Sigmoid colon (tissue), 7 donors: ENCODE results near the gene SPATA20. TPM values are rescaled to one million over a fixed set of nuclear protein-coding genes. Genes with fewer than 3 reads are reported as not detected.

Experiments
- DNase-seq: peaks from one replicate; pipeline ENCODE4 v3.0.0-alpha.2; 2019
- H3K27ac ChIP-seq, 4 donors: fragments of 200-600 bp; sonication (generic); one replicate each; pipeline ENCODE4 v1.5.1; 2016 to 2019; ENCODE audit warnings: mild to moderate bottlenecking in 1 of 4
- H3K27me3 ChIP-seq, 3 donors: fragments of 200-600 bp; sonication (generic); one replicate each; pipeline ENCODE4 v1.5.1; 2019; ENCODE audit warnings: mild to moderate bottlenecking in 1 of 3
- H3K36me3 ChIP-seq, 4 donors: fragments of 200-600 bp; sonication (generic); one replicate each; pipeline ENCODE4 v1.5.1; 2016 to 2019
- H3K4me1 ChIP-seq, 4 donors: fragments of 200-600 bp; sonication (generic); one replicate each; pipeline ENCODE4 v1.5.1; 2017 to 2019
- H3K4me3 ChIP-seq, 4 donors: fragments of 200-600 bp; sonication (generic); one replicate each; pipeline ENCODE4 v1.5.1; 2017 to 2019; ENCODE audit warnings: mild to moderate bottlenecking in 2 of 4, moderate library complexity in 1 of 4
- H3K9me3 ChIP-seq, 4 donors: fragments of 200-600 bp in 3 of 4; sonication (generic) in 3 of 4; one replicate each; pipeline versions ENCODE4 v1.5.1 to v1.6.1; 2013 to 2019
- EP300 ChIP-seq, 4 donors: sonication (generic); formaldehyde crosslinking; IDR thresholded peaks; one replicate each; pipeline ENCODE4 v1.6.1; 2017; ENCODE audit warnings: antibody characterized with exemption in 4 of 4
- POLR2A ChIP-seq, 2 donors: fragments of 450-650 bp; IDR thresholded peaks; one replicate each; pipeline ENCODE4 v1.6.1; 2016; ENCODE audit warnings: antibody characterized with exemption in 2 of 2, mild to moderate bottlenecking in 2 of 2, moderate library complexity in 2 of 2
- POLR2AphosphoS5 ChIP-seq, 4 donors: sonication (generic); formaldehyde crosslinking; IDR thresholded peaks; one replicate each; pipeline ENCODE4 v1.6.1; 2017; ENCODE audit warnings: antibody characterized with exemption in 4 of 4
- WGBS, 2 donors: extraction: QIAGEN DNeasy Blood & Tissue Kit; methylation state at CpG; one replicate each; pipeline ENCODE4 v1.1.7; 2013; 5-methylcytosine and 5-hydroxymethylcytosine counted together
- intact Hi-C: fragments of 100-400 bp; cut with DNase I; formaldehyde crosslinking; loops from one replicate; pipeline ENCODE4 v1.15.1; 2023
- polyA plus RNA-seq, 3 donors: library from polyadenylated mRNA; stranded (reverse); fragments of 200-250 nt; gene quantifications; one replicate each; pipeline ENCODE4 v1.2.3, GENCODE V29; 2013
- total RNA-seq, 4 donors: library from RNA; depleted of rRNA; stranded (reverse); fragments of >200 nt; gene quantifications; one replicate each; pipeline ENCODE4 v1.1.0, GENCODE V29; 2016
- TF ChIP-seq, protein P1 (sequence below), 4 experiments: fragments of 450-650 bp in 3 of 4; fragments of 200-600 bp in 1 of 4; IDR thresholded peaks; one replicate each; pipeline ENCODE4 v1.5.1; 2016 to 2019; ENCODE audit warnings: antibody characterized with exemption in 4 of 4, mild to moderate bottlenecking in 3 of 4, moderate library complexity in 2 of 4
- donor health status: healthy with polysubstance abuse.
- donor health status: Bipolar disorder and iron deficiency.
- donor health status: healthy.

SPATA20 gene
- total and polyA plus RNA-seq, 7 donors = 24.0 to 81.7 (median 45.1) TPM

DNA sequence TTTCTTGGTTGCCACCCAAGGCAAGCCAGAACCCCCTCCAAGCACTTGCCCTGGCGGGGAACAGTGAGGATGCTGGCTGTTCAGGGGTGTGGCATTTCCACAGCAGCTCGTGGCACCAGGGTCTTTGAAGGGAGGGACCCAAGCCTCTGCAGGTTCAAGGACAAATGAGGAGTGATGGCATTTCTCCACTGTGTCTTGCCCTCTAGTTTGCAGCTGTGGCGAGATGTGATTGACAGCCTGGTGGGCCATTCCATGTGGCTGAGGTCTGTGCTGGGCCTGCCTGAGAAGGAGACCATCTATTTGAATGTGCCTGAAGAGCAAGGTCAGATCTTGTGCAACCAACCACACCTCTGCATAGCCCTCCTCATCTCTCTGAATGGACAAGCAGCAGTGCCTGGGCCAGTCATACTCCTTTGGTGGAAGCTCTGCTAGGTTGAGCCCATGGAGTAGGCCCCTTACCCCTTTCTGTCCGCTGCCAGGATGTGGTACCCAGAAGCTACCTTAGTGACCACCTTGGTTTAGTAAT is 19.0 kb upstream of the SPATA20 start:
- WGBS, 2 donors = 73 to 83% methylated on average over 4 of the region's 4 CpGs
- Histone ChIP-seq H3K27ac (no peak overlapping the region), H3K36me3 (no peaks in the 10 kb centered on the region), H3K27me3 (peaks cover 9 to 45% (median 26%) of the 10 kb centered on the region in 3 donors), H3K4me3 (no peak overlapping the region), H3K9me3 (no peaks in the 10 kb centered on the region), H3K4me1 (peaks cover 0 to 11% (median 9%) of the 10 kb centered on the region in 4 donors)
- TF ChIP-seq POLR2AphosphoS5 (IDR thresholded peaks at IDR 0.05) = no peak
- no peak for TF ChIP-seq POLR2A (IDR thresholded peaks at IDR 0.05)
- TF ChIP-seq EP300 (IDR thresholded peaks at IDR 0.05) = no peak
- TF ChIP-seq, protein P1, sequence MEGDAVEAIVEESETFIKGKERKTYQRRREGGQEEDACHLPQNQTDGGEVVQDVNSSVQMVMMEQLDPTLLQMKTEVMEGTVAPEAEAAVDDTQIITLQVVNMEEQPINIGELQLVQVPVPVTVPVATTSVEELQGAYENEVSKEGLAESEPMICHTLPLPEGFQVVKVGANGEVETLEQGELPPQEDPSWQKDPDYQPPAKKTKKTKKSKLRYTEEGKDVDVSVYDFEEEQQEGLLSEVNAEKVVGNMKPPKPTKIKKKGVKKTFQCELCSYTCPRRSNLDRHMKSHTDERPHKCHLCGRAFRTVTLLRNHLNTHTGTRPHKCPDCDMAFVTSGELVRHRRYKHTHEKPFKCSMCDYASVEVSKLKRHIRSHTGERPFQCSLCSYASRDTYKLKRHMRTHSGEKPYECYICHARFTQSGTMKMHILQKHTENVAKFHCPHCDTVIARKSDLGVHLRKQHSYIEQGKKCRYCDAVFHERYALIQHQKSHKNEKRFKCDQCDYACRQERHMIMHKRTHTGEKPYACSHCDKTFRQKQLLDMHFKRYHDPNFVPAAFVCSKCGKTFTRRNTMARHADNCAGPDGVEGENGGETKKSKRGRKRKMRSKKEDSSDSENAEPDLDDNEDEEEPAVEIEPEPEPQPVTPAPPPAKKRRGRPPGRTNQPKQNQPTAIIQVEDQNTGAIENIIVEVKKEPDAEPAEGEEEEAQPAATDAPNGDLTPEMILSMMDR (IDR thresholded peaks at IDR 0.05) = no peak
- intact Hi-C loops = no loop called here
- DNase-seq = no peak

DNA sequence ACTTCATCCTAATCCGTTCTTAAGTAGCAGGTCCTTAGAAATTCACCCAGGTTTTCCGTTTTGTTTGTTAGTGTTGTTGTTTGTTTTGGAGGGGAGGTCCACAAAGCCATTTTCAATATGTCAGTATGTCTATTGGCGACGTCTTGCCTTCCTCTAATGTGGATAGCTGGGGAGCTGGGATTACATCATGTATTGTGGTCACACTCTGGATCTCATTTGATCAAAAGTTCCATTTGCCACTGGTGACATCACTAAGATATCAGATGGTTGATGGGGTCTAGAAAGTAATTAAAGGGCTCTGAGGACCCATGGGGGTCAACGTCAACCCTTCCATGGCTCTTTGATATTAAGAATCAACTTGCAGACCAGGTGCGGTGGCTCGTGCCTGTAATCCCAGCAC is 17.1 kb upstream of the SPATA20 start:
- H3K36me3 ChIP-seq = no peaks in the 10 kb centered on the region
- TF ChIP-seq, protein P1 (IDR thresholded peaks at IDR 0.05) = no peak
- TF ChIP-seq EP300 (IDR thresholded peaks at IDR 0.05) (no peak), POLR2A (IDR thresholded peaks at IDR 0.05) (no peak), POLR2AphosphoS5 (IDR thresholded peaks at IDR 0.05) (no peak)
- peaks cover 12 to 63% (median 35%) of the 10 kb centered on the region in 3 donors for H3K27me3 ChIP-seq
- WGBS, 2 donors = 93 to 96% methylated on average over 7 of the region's 7 CpGs
- DNase-seq = no peak
- no peak overlapping the region for H3K4me3 ChIP-seq
- H3K27ac ChIP-seq = no peak overlapping the region
- H3K9me3 ChIP-seq = no peaks in the 10 kb centered on the region
- H3K4me1 ChIP-seq = peaks cover 0 to 24% (median 20%) of the 10 kb centered on the region in 4 donors
- intact Hi-C loops = no loop called here

DNA sequence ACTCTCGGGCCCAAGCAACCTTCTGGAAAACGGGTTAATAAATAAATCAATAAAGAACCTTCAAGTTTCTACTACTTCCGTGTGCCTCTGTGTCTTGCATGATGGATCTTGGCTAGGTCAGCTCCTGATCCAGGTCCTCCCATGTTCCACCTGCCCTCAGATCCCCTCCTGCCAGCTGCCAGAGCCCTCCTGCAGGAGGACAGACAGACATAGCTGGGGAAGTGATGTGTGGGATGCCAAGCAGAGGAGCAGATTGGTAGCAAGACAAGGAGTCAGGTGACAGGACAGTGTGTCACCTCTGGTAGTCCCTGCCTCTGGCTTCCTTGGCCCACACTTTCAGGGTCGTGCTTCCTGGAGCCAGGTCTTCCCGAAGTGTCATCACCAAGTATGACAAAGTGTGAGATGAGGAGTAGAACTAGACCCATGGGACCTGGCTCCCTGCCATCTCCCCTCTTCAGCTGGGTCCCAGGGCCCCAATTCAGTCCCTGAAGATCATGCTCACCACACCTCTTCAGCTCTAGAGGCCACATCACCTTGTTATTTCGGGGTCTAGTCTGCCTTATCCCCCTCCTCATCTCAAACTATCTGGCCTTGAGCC is 15.4 kb upstream of the SPATA20 start:
- H3K4me1 ChIP-seq = peaks cover 0 to 24% (median 20%) of the 10 kb centered on the region in 4 donors
- TF ChIP-seq POLR2AphosphoS5 (IDR thresholded peaks at IDR 0.05) (no peak), POLR2A (IDR thresholded peaks at IDR 0.05) (no peak), EP300 (IDR thresholded peaks at IDR 0.05) (no peak)
- TF ChIP-seq, protein P1 (IDR thresholded peaks at IDR 0.05) = no peak
- H3K36me3 ChIP-seq = no peaks in the 10 kb centered on the region
- H3K9me3 ChIP-seq = no peaks in the 10 kb centered on the region
- H3K27me3 ChIP-seq = peaks cover 12 to 66% (median 43%) of the 10 kb centered on the region in 3 donors
- intact Hi-C loops = no loop called here
- no peak overlapping the region for H3K27ac ChIP-seq
- no peak for DNase-seq
- H3K4me3 ChIP-seq = no peak overlapping the region
- WGBS, 2 donors = 78 to 80% methylated on average over 6 of the region's 6 CpGs

DNA sequence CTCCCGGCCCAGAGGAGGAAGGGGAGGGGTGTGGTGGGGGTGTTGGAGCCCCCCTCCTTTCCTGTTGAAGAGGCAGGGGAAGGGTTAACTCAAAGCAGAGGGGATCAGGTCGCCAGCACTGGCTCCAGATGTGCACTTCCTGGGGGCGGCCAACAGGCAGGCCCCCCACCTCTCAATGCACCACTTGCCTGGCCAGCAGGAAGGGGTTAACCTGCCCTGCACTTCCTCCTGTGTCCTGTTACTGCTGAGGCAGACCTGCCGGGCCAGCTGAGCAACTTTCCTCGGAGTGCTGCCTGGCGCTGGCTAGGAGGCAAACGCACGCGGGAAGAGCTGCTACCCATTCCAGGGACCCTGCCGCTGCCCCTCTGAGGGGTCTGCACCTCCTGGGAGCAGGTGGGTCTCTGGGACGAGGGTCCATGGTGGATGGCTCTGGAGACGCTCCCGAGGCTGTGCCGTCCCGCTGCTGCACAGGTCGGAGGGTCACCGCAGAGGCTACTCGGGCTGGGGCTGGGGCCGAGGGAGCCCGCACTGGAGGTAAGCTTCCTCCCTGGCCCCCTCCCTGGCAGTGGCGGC is 14.4 kb upstream of the SPATA20 start, which contains the start of gene EPN3:
Gene EPN3 (plus strand): TSS at position 284 of the 573 bp plus-strand sequence. CDS start 3,822 bp downstream, outside the sequence.
- WGBS, 2 donors = 1 to 3% methylated on average over 21 of the region's 21 CpGs
- Histone ChIP-seq H3K4me1 (peaks cover 0 to 24% (median 20%) of the 10 kb centered on the region in 4 donors), H3K27ac (no peak within 1 kb of the TSS), H3K9me3 (no peaks in the 10 kb centered on the region), H3K4me3 (peak within 1 kb of the TSS in 1 of 4 donors; percentile 19), H3K27me3 (peaks cover 12 to 66% (median 47%) of the 10 kb centered on the region in 3 donors), H3K36me3 (no peaks in the 10 kb centered on the region)
- TF ChIP-seq EP300 (IDR thresholded peaks at IDR 0.05) = no peak
- TF ChIP-seq, protein P1 (IDR thresholded peaks at IDR 0.05) = no peak
- TF ChIP-seq POLR2AphosphoS5 (IDR thresholded peaks at IDR 0.05) = no peak
- no peak for TF ChIP-seq POLR2A (IDR thresholded peaks at IDR 0.05)
- DNase-seq = no peak
- intact Hi-C loops = no loop called here
